HG02885 (cell line): ENCODE data around the gene TOLLIP.

Experiments
- ATAC-seq: cut with Tn5 transposase; IDR thresholded peaks from one replicate; pipeline ENCODE4 v1.9.1; 2021; ENCODE audit warnings: mild to moderate bottlenecking; ENCODE audit not compliant: unreplicated experiment, poor library complexity

The TOLLIP gene

DNA sequence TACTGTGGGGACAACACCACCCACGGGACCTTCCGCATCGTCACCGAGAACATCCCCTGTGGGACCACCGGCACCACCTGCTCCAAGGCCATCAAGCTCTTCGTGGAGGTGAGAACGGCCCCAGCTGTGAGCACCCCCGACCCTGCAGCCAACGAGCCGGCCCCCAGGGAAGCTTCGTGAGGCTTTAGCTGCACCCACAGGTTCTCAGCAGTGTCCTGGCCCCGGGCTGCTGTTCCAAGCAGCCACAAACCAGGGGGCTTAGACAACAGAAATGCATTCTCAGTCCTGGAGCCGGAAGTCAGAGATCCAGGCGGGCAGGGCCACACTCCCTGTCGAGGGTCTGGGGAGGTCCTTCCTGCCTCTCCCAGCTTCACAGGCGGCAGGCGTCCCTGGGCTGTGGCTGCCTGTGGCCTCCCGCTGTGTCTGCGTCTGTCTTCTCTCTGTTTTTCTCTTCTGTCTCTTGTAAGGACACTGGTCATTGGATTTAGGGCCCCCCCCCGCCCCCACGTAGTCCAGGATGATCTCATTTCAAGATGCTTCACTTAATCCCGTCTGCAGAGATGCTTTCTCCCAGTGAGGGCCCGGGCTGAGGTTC, 74.0 kb downstream of the TOLLIP start:
- no peak for ATAC-seq

DNA sequence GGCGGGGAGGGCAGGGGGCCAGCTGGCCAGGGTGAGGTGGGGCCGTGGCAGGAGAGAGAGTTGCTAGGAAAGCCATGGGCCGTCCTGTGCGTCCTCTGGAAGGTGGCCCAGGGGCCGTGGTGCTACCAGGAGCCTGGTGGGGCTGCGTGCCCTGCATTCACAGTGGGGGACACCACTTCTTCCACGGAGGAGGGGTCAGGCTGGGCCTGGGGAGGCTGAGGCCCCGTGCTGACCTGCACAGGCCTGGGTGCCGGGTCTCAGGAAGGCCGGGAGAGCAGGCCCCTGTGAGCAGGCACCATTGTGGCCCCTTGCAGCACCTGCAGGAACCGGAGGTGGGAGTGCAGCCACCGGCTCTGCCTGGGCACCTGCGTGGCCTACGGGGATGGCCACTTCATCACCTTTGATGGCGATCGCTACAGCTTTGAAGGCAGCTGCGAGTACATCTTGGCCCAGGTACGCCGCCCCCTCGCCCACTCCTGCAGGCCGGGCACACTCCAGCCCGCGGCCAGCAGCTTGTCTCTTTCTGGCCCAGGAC, 74.6 kb downstream of the TOLLIP start:
- no peak for ATAC-seq

DNA sequence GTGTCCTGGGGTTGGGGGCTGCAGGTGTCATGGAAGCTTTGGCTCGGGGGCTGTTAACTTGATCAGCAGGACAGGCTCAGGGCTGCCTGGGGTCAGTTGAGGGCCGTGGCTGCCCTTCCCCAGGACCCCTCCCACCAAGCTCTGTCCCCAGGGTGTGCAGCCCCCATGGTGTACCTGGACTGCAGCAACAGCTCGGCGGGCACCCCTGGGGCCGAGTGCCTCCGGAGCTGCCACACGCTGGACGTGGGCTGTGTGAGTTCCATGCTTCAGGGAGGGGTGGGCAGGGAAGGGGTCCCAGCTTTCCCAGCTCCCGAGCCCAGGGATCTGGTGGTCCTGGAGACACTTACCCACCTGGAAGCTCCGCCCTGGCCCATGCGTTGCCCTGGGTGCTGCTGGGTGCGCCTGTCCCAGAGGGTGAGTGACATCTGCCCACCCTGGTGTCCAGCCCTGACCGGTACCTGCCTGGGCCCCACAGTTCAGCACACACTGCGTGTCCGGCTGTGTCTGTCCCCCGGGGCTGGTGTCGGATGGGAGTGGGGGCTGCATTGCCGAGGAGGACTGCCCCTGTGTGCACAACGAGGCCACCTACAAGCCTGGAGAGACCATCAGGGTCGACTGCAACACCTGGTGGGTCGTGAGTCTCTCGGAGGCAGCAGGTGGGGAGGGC, 75.2 kb downstream of the TOLLIP start:
- no peak for ATAC-seq

DNA sequence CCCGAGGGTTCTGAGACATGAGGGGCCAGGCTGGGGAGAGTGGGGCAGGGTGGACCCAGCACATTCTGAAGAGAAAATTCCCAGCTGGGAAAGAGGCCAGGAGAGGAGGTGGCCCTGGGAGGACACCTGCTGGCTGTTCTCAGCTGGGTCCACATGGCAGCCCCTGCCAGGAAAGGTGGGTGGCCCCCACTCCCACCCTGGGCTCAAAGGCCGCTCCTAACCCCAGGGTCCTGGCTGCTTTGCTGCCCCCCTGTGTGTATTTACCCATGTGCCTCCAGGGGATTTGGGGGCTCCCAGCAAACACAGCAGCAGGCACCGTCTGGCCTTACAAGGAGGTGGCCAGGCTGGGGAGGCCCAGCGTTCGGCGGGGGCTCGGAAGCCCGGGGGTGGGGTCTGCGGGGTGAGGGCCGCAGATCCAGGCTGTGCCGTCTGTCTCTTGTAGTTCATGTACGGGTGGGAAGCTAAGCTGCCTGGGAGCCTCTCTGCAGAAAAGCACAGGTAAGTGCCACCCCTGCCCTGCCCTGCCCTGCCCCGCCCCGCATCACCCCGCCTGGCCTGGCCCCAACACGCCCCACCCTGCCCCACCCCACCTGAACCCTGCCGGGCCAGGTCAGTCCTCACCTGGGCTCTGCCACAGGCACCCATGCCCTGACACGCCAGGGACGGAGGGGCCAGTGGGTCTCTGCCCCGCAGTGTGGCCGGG, 75.9 kb downstream of the TOLLIP start:
- no peak for ATAC-seq

DNA sequence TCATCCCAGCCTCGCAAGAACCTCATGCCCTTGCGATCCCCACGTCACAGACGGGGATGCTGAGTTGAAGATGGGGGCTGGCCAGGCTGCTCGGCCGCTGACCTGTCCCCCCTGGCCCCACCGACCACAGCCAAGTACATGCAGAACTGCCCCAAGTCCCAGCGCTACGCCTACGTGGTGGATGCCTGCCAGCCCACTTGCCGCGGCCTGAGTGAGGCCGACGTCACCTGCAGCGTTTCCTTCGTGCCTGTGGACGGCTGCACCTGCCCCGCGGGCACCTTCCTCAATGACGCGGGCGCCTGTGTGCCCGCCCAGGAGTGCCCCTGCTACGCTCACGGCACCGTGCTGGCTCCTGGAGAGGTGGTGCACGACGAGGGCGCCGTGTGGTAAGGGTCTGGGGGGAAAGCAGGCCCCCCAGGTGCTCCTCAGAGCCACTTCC, 76.5 kb downstream of the TOLLIP start:
- ATAC-seq = no peak

DNA sequence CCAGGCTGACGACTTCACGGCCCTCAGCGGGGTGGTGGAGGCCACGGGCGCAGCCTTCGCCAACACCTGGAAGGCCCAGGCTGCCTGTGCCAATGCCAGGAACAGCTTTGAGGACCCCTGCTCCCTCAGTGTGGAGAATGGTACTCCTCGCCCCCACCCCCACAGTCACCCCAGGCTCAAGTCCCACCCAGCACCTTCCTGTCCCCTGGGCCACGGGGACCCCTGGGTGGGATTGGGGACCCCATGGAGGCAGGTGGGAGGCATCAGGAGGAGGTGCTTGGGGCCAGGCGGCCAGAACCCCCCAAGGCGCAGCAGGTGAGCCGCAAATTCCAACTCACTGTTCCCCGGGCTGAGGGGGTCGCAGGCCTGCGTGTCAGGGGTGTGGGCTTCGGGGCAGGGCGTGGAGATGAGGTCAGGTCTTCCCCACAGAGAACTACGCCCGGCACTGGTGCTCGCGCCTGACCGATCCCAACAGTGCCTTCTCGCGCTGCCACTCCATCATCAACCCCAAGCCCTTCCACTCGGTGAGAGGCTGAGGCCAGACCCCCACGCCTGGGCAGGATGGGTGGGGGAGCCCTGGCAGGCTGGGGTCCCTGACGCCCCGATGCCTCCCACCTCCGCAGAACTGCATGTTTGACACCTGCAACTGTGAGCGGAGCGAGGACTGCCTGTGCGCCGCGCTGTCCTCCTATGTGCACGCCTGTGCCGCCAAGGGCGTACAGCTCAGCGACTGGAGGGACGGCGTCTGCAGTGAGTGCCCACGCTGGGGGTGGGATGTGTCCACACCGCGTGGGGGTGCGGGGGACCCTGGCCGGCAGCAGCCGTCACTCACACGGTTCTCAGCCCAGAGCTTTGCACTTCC, 77.2 kb downstream of the TOLLIP start:
- ATAC-seq = no peak

DNA sequence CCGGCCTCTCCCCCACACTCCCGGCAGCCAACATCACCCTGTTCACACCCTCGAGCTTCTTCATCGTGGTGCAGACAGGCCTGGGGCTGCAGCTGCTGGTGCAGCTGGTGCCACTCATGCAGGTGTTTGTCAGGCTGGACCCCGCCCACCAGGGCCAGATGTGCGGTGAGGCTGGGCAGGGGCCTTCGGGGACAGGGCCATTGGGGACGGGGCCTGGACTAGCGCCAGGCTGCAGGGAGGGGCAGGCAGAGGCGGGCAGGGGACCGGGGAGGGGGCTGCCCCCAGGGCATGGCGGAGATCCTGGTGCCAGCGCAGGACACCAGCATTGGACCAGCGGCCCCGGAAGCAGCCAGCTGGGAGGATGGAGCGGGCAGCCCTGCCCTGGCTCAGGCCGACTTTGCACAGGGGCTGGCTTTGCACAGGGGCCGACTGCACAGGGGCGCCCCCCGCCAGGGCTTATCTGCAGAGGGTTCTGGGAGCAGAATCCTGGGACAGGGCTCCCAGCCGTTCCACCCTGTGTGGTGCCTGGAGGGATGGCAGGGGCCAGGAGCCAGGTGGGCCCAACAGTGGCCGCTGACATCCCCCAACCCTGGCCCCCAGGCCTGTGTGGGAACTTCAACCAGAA, 77.9 kb downstream of the TOLLIP start:
- ATAC-seq = no peak

DNA sequence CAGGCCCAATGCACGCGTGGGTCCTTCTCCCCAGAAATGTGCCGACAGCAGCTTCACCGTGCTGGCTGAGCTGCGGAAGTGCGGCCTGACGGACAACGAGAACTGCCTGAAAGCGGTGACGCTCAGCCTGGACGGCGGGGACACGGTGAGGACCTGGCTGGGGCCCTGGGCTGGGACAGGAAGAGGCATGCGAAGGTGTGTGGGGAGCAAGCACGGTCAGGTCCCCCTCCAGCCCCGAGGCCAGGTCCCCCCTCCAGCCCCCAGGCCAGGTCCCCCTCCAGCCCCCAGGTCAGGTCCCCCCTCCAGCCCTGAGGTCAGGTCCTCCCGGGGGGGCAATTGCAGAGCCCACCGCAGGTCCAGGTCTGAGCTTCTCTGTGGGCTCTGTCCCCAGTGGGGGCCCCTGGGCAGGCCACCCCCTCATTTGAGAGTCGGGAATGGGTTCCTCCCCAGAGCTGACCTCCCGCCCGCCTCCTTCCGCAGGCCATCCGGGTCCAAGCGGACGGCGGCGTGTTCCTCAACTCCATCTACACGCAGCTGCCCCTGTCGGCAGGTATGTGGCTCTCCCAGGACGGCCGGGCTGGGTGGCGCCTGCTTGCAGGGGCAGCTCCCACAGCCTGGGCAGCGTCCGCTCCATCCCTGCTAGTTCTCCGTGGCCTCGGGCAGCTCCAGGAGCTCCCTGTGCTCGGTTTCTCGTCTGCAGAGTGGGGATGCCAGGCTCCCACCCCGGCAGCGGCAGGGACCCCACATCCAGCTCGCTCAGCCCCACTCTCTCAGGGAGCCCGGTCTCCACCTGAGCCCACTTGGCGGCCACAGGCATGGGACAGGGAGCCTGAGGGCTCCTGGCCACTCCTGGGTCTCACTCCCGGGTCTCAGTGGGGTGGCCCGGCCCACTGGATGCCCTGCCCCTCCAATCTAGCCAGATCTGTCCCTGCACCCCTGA, 78.7 kb downstream of the TOLLIP start:
- no peak for ATAC-seq

DNA sequence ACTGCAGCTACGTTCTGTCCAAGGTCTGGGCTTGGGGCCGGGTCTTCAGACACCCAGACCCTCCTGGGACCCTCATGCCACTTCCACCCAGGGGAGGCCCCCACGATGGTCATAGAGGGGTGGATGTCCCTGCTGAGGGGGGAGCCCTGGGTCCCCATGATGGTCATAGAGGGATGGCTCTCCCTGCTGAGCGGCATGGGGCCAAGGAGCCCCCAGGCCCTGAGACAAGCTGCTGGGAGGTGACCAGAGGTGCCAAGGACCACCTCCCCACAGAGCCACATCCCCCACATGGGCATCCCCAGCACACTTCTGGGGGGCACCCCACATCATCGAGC, 79.3 kb downstream of the TOLLIP start:
- ATAC-seq = no peak

DNA sequence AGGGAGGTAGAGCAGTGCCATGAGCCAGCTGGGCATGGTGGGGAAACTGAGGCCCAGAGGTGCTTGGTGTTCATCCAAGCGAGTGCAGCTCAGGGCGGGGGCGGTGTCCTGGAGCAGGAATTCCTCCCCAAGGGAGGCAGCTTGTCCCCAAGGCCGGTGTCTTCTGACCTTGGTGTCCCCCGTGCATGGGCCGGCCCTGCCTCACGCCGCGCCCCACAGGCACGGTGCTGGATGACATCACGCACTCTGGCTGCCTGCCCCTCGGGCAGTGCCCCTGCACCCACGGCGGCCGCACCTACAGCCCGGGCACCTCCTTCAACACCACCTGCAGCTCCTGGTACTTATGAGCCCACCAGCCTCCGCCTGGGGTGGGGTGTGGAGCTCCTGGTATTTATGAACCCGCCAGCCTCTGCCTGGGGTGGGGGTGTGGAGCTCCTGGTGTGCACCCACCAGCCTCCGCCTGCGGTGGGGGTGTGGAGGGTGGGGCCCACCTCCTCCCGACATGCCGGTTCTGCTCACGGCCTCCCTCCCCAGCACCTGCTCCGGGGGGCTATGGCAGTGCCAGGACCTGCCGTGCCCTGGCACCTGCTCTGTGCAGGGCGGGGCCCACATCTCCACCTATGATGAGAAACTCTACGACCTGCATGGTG, 79.8 kb downstream of the TOLLIP start:
- ATAC-seq = no peak

DNA sequence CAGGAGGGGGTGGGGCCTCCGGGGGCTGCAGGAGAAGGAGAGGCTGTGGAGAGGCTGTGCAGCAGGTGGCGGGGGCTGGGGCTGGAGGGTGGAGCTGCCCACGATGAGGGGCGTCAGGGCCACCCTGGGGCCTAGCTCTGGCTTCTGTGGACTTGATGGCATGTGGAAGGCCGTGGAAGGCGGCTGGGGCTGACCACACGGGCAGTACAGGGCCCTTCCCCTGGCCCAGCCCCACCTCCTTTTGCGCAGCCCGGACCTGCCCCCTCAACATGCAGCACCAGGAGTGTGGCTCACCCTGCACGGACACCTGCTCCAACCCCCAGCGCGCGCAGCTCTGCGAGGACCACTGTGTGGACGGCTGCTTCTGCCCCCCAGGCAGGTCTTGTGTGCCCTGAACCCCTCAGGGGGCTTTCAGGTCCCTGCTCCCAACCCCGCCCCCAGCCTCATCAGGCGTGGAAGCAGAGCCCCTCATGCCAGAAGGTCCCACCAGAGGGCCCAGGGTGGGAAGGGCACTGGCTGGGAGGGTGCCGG, 80.4 kb downstream of the TOLLIP start:
- no peak for ATAC-seq

DNA sequence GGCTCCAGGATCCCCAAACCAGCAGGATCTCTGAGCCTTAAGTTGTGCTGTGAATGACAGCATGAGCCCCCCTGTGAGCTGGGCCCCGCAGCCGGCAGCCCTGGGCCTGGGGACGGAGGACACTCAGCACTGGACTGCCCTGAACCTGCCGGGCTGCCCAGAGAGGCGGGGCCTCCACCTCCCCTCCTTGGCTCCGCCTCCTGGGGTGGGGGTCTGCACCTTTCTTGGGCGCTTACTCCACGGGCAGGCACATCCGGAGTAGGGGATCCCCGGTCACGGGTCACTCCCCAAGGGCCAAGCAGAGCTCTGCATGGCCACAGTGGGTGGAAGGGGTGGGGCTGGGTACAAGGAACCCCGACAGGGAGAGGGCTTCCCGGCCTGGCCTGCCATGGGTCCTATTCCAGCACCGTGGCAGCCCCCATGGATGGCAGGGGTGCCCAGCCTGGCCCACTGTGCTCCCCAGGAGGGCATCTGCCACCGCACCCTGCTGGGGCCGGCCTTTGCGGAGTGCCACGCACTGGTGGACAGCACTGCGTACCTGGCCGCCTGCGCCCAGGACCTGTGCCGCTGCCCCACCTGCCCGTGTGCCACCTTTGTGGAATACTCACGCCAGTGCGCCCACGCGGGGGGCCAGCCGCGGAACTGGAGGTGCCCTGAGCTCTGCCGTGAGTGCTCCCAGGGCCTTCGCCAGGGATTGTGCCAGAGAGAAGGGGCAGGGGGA, 81.2 kb downstream of the TOLLIP start:
- no peak for ATAC-seq

DNA sequence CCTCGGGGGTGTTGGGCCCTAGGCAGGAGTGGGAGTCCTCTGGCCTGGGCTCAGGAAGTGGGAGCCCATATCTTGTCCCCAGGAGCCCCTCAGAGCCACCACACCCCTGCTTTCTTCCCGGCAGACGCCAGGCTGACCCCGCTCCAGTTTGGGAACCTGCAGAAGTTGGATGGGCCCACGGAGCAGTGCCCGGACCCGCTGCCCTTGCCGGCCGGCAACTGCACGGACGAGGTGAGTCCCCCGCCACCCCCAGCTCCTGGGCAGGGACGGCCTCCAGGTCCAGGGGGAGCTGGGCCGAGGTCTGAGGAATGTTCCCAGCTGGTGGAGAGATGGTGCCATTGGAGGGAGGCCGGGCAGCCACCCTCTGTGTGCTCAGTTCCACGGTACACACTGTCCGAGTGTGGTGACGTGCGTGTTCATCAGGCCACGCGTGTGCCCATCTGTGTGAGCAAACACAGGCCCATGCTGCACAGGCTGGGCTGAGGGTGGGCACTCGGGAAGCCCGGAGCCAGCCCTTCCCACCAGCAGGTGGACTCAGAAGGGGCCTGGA, 81.8 kb downstream of the TOLLIP start:
- no peak for ATAC-seq

DNA sequence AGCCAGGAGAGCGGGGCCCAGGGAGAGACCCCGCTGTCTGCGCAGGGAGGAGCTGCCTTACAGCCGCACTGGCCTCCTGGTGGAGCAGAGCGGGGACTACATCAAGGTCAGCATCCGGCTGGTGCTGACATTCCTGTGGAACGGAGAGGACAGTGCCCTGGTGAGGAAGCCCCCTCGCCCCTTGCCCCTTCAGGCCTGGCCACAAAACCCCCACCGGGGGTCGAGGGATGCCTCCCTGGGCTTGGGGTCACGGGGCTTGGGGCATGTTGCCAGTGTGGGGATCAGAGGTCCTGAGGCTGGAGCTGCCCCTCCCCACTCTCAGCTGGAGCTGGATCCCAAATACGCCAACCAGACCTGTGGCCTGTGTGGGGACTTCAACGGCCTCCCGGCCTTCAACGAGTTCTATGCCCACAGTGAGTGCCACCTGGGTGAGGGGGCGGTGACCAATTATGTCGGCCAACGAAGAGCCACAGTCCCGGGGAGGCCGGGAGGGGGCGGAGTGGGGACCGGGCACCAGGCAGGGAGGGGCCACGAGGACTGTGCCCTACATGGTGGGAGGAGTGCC, 82.4 kb downstream of the TOLLIP start:
- no peak for ATAC-seq

DNA sequence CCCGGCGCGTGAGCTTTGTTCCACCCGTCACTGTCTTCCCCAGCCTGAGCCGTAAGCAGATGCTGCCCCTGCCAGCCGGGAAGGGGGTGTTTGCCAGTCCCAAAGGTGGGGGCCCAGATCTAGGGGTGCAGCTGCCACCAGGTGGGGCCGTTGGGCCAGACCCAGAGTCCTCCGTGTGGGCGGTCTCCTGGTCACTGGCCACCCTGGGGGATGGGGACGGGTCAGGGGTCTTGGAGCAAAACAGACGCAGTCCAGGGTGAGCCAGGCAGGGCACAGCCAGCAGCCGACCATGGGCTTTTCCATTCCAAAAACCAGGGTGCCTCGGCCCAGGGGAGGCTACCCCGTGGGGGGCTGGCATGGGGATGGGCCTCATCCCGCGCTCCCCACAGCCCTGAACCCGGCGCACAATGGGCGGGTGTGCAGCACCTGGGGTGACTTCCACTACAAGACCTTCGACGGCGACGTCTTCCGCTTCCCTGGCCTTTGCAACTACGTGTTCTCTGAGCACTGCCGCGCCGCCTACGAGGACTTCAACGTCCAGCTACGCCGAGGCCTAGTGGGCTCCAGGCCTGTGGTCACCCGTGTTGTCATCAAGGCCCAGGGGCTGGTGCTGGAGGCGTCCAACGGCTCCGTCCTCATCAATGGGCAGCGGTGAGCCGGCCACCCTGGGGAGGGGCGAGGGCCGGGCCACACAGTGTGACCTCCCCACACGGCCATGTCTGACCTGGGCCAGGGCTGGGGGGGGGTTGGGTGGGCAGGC, 83.0 kb downstream of the TOLLIP start:
- ATAC-seq = no peak

DNA sequence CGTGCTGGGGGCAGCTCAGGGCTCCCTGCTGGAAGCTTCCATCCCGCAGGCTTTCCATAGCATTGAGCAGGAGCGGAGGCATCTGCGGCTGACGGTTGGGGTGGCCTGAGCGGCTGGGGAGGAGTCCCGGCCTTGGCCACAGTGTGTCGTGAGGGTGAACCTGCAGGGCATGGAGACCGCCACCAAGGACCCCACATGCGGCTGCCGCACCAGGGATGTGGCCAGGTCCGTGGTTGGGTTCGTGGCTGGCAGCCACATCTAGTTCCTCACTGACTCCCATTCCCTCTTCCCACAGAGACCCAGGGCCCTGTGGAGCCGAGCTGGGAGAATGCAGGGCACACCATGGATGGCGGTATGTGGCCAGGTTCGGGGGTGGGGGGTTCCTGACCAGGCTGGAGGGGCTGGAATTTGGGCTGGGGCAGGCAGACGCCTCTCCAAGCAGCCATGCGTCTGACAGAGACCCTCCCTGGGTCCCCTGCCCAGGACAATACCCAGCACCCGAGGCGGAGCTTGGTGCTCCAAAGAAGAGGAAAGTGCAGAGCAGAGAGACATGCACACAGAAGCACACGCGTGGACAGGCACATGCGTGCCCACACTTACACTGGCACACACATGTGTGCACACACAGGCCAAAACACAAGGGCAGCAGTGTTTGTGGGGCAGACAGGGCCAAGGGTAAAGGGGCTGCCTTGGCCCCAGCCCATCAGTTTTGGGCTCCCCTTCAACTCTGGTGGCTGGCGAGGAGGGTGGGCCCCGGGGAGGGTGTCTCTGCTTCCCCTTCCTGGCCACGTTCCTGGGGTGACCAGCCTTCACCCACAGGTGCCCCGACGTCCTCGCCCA, 83.8 kb downstream of the TOLLIP start:
- ATAC-seq = no peak
